Measurements from ENCODE around the gene TMEM63A. TPM values are rescaled to one million over a fixed set of nuclear protein-coding genes. Genes with fewer than 3 reads are reported as not detected.
"Not testable (repeated sequence)": the region's sequence is repeated elsewhere in the genome, so short reads cannot be mapped to it uniquely, and the experiment has no call there.

TMEM63A gene
- total RNA-seq, 2 experiments from 2014 or later = 126 to 127 TPM

GRCh38 chr1:225796097-225796496 lies 86.1 kb downstream of the TMEM63A start:
- H3K27me3 Mint-ChIP-seq, H3K9me3 Mint-ChIP-seq, H3K4me3 Mint-ChIP-seq, H3K4me1 Mint-ChIP-seq, CTCF ChIA-PET, DNase-seq, H3K27ac Mint-ChIP-seq, POLR2A ChIA-PET: not testable (repeated sequence)
- H3K36me3 Mint-ChIP-seq (ENCODE audit: low read depth) = peaks cover 26% of the 10 kb centered on the region

Other genes with a start within 250 kb of the TMEM63A start
- gene ENAH, start 229.3 kb downstream of the TMEM63A start, total RNA-seq = not detected
- 100 to 1,000 TPM; 246 to 253 TPM for gene SRP9, start 104.6 kb downstream of the TMEM63A start, total RNA-seq
- 1 to 10 TPM in 1 of 2 experiments, under 1 TPM in 1; 0.93 to 1.0 TPM for gene EPHX1, start 72.3 kb downstream of the TMEM63A start, total RNA-seq
- gene LEFTY1, start 6.8 kb upstream of the TMEM63A start, total RNA-seq = not detected
- gene PYCR2, start 41.9 kb upstream of the TMEM63A start, total RNA-seq = 100 to 1,000 TPM; 101 to 105 TPM
- not detected for gene LEFTY2, start 58.8 kb upstream of the TMEM63A start, total RNA-seq
- 10 to 100 TPM; 19.8 to 20.1 TPM for gene SDE2, start 117.0 kb upstream of the TMEM63A start, total RNA-seq
- 100 to 1,000 TPM; 480 to 486 TPM for gene H3-3A, start 180.3 kb upstream of the TMEM63A start, total RNA-seq